Measurements from ENCODE around the gene R3HCC1L. TPM values are rescaled to one million over a fixed set of nuclear protein-coding genes. Genes with fewer than 3 reads are reported as not detected.

Gene R3HCC1L
- total and polyA plus RNA-seq, 2 experiments from 2014 or later = 5.2 to 12.7 TPM

- Histone ChIP-seq H3K9me3 (ENCODE audit: low read depth) (no peaks in the 10 kb centered on the region), H3K36me3 (replicated peaks; ENCODE audit: insufficient read depth, low read depth) (no peaks in the 10 kb centered on the region), H3K4me1 (ENCODE audit: insufficient read depth) (no peaks in the 10 kb centered on the region), H3K4me2 (no peak overlapping the region), H2AFZ (no peak overlapping the region), H3K27ac (no peak overlapping the region), H3K4me3 (no peak overlapping the region), H3K79me2 (no peaks in the 10 kb centered on the region), H3K27me3 (peaks cover 15% of the 10 kb centered on the region), H3K9me2 (replicated peaks; ENCODE audit: insufficient read depth) (no peaks in the 10 kb centered on the region), H4K20me1 (ENCODE audit: insufficient read depth, poor library complexity, severe bottlenecking) (no peaks in the 10 kb centered on the region)
- whole genome bisulfite sequencing (ENCODE audit: low lambda C conversion rate, missing lambda C conversion rate) = 93% methylated on average over 4 of the region's 4 CpGs
- TF ChIP-seq EZH2phosphoT487 (IDR thresholded peaks at IDR 0.05; ENCODE audit: low read depth, severe bottlenecking, unreplicated experiment) = no peak
- no peak for TF ChIP-seq CTCF (IDR thresholded peaks at IDR 0.05; ENCODE audit: poor library complexity)
- no peak for TF ChIP-seq EZH2 (IDR thresholded peaks at IDR 0.05; ENCODE audit: borderline replicate concordance)
- no peak for DNase-seq (ENCODE audit: low spot score)
Measured at GRCh38 chr10:98119891-98120290, 14.6 kb upstream of the R3HCC1L start.

- H3K4me3 ChIP-seq = no peak overlapping the region
- H3K9me2 ChIP-seq (replicated peaks; ENCODE audit: insufficient read depth) = no peaks in the 10 kb centered on the region
- no peaks in the 10 kb centered on the region for H3K36me3 ChIP-seq (replicated peaks; ENCODE audit: insufficient read depth, low read depth)
- 77% methylated on average over 6 of the region's 6 CpGs for WGBS (ENCODE audit: low lambda C conversion rate, missing lambda C conversion rate)
- no peak for TF ChIP-seq EZH2 (IDR thresholded peaks at IDR 0.05; ENCODE audit: borderline replicate concordance)
- no peak for TF ChIP-seq EZH2phosphoT487 (IDR thresholded peaks at IDR 0.05; ENCODE audit: low read depth, severe bottlenecking, unreplicated experiment)
- no peak for TF ChIP-seq CTCF (IDR thresholded peaks at IDR 0.05; ENCODE audit: poor library complexity)
- no peaks in the 10 kb centered on the region for H3K4me1 ChIP-seq (ENCODE audit: insufficient read depth)
- no peak overlapping the region for H3K27ac ChIP-seq
- DNase-seq (ENCODE audit: low spot score) = no peak
- H3K79me2 ChIP-seq = no peaks in the 10 kb centered on the region
- no peak overlapping the region for H2AFZ ChIP-seq
- no peaks in the 10 kb centered on the region for H4K20me1 ChIP-seq (ENCODE audit: insufficient read depth, poor library complexity, severe bottlenecking)
- H3K4me2 ChIP-seq = no peak overlapping the region
- no peaks in the 10 kb centered on the region for H3K9me3 ChIP-seq (ENCODE audit: low read depth)
- H3K27me3 ChIP-seq = no peaks in the 10 kb centered on the region
Measured at GRCh38 chr10:98125940-98126631, 8.4 kb upstream of the R3HCC1L start.

GRCh38 chr10:98128802-98129201, 5.7 kb upstream of the R3HCC1L start:
- Histone ChIP-seq H2AFZ (no peak overlapping the region), H3K27ac (no peak overlapping the region), H3K36me3 (replicated peaks; ENCODE audit: insufficient read depth, low read depth) (no peaks in the 10 kb centered on the region), H4K20me1 (ENCODE audit: insufficient read depth, poor library complexity, severe bottlenecking) (no peaks in the 10 kb centered on the region), H3K4me1 (ENCODE audit: insufficient read depth) (no peaks in the 10 kb centered on the region), H3K9me3 (ENCODE audit: low read depth) (no peaks in the 10 kb centered on the region), H3K27me3 (no peaks in the 10 kb centered on the region), H3K79me2 (no peaks in the 10 kb centered on the region), H3K9me2 (replicated peaks; ENCODE audit: insufficient read depth) (no peaks in the 10 kb centered on the region), H3K4me2 (no peak overlapping the region), H3K4me3 (no peak overlapping the region)
- no peak for DNase-seq (ENCODE audit: low spot score)
- WGBS (ENCODE audit: low lambda C conversion rate, missing lambda C conversion rate) = 88% methylated on average over 6 of the region's 6 CpGs
- TF ChIP-seq CTCF (IDR thresholded peaks at IDR 0.05; ENCODE audit: poor library complexity) (no peak), EZH2 (IDR thresholded peaks at IDR 0.05; ENCODE audit: borderline replicate concordance) (no peak), EZH2phosphoT487 (IDR thresholded peaks at IDR 0.05; ENCODE audit: low read depth, severe bottlenecking, unreplicated experiment) (no peak)
